Measurements from ENCODE around the gene EML3.
"Not testable (repeated sequence)": the region's sequence is repeated elsewhere in the genome, so short reads cannot be mapped to it uniquely, and the experiment has no call there.

Gene EML3

DNA sequence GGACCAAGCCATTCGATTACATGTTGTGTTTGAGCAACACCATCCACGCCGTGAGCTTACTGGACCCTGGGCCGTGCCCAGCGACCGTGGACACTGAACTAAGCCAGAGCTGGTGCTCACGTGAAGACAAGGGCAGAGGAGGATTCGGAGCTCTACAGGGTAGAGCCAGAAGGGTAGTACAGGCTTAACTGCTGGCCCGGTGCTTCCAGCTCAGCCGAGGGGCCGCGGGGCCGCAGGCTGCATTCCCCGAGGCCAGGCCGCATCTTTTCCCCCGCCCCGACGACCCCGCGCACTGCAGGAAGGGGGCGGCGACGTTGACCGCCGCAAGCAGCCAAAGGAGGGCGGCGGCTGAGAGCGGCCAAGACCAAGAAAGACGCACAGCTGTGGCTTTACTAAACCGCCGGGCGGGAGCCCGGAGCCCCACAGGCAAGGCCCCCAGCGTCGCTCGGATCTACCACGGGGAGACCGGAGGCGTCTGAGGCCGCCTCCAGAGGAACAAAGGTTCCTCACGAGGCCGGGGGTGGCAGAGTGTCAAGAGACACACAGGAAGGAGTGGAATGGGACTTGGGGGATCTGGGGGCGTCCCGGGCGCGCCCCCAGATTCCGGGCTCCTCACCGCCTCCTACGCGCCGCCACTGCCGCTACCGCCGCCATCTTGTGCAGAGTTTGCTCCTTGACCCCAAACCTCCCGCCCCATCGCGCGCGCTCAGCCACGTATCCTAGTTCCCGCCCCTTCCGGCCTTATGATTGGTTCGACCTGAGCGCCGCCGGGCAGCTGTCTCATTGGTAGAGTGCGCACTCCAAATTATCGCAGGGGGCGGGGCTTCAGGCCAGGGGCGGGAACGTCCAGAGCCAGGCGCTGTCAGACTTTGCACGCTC is 33.6 kb upstream of the EML3 start, which contains the start of gene GANAB:
TSS of gene GANAB (minus strand) at position 668 of the 879 bp plus-strand sequence. CDS start at position 654, 14 bp downstream.
- Histone ChIP-seq H3K9ac (ENCODE audit: low read length) (peak within 1 kb of the TSS; percentile 62), H3K27ac (ENCODE audit: low read depth, low read length) (peak within 1 kb of the TSS; percentile 66), H3K36me3 (ENCODE audit: insufficient read depth, low read length) (peaks cover 32% of the 10 kb centered on the region), H3K9me3 (ENCODE audit: low read length) (no peaks in the 10 kb centered on the region), H3K4me3 (ENCODE audit: low read depth in 1 of 2, low read length in 2 of 2) (peak within 1 kb of the TSS; percentile 71 to 80), H3K4me1 (ENCODE audit: insufficient read depth, low read length) (peaks cover 18% of the 10 kb centered on the region), H3K27me3 (ENCODE audit: control insufficient read depth in 1 of 2, insufficient read depth in 2 of 2, low read length in 2 of 2) (no peaks in the 10 kb centered on the region)

DNA sequence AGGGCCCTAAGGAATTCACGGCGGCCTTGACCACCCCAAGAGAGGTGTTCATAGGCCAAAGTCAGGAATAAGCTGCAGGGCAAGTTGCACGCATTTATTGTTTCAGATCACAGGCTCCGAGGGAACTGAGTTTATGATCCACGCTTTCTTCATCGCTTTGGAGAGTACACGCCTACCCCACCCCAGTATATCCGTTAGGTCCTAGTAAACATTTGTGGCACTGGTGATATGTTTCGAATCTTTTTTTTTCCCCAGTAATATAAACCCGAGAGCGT is 33.0 kb upstream of the EML3 start:
- peak overlapping the region; percentile 62 for H3K9ac ChIP-seq (ENCODE audit: low read length)
- H3K4me3 ChIP-seq (ENCODE audit: low read depth in 1 of 2, low read length in 2 of 2), result peak overlapping the region; percentile 71 to 80
- H3K27me3 ChIP-seq (ENCODE audit: control insufficient read depth in 1 of 2, insufficient read depth in 2 of 2, low read length in 2 of 2), result no peaks in the 10 kb centered on the region
- H3K9me3 ChIP-seq (ENCODE audit: low read length), result no peaks in the 10 kb centered on the region
- peak overlapping the region; percentile 64 for H3K27ac ChIP-seq (ENCODE audit: low read depth, low read length)
- peaks cover 18% of the 10 kb centered on the region for H3K4me1 ChIP-seq (ENCODE audit: insufficient read depth, low read length)
- peaks cover 32% of the 10 kb centered on the region for H3K36me3 ChIP-seq (ENCODE audit: insufficient read depth, low read length)

DNA sequence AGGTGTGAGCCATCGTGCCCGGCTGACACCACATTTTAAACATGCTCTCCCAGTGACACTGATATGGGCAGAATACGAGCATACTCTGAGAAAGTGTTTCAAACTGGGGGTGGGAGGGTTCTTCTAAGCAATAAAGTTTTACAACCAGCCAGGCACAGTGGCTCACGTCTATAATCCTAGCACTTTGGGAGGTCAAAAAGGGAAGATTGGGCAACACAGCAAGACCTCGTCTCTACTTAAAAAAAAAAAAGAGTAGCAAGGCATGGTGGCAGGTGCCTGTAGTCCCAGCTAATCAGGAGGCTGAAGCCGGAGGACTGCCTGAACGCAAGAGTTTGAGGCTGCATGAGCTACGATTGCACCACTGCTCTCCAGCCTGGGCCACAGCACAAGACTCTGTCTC is 31.6 kb upstream of the EML3 start:
- Histone ChIP-seq H3K9me3 (ENCODE audit: low read length) (no peaks in the 10 kb centered on the region), H3K4me1 (ENCODE audit: insufficient read depth, low read length) (peaks cover 18% of the 10 kb centered on the region), H3K36me3 (ENCODE audit: insufficient read depth, low read length) (peaks cover 34% of the 10 kb centered on the region), H3K27ac (ENCODE audit: low read depth, low read length) (no peak overlapping the region), H3K9ac (ENCODE audit: low read length) (no peak overlapping the region), H3K4me3 (ENCODE audit: low read depth in 1 of 2, low read length in 2 of 2) (no peak overlapping the region), H3K27me3 (ENCODE audit: control insufficient read depth in 1 of 2, insufficient read depth in 2 of 2, low read length in 2 of 2) (no peaks in the 10 kb centered on the region)

DNA sequence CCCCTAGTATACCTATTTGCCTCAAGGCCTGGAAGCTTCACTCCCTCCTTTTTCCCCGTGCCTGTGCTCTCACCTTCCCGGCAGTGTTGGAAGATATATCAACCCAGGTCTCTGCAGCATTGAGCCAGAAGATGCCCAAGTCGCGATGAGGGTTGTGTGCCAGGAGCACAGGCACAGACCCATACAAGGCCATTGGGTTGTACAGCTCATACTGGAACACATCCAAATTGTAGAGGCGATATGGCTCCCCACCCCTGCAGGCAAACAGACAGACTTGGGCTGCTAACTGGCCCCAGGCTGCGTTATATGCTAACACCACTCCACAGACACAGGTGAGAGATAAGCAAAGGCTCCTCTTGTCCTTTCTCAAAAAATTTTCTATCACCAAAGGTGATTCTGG is 19.9 kb upstream of the EML3 start:
- Histone ChIP-seq H3K4me1 (ENCODE audit: insufficient read depth, low read length) (peaks cover 8% of the 10 kb centered on the region), H3K36me3 (ENCODE audit: insufficient read depth, low read length) (peaks cover 69% of the 10 kb centered on the region), H3K4me3 (ENCODE audit: low read depth in 1 of 2, low read length in 2 of 2) (no peak overlapping the region), H3K27ac (ENCODE audit: low read depth, low read length) (no peak overlapping the region), H3K27me3 (ENCODE audit: control insufficient read depth in 1 of 2, insufficient read depth in 2 of 2, low read length in 2 of 2) (no peaks in the 10 kb centered on the region), H3K9me3 (ENCODE audit: low read length) (no peaks in the 10 kb centered on the region), H3K9ac (ENCODE audit: low read length) (no peak overlapping the region)

DNA sequence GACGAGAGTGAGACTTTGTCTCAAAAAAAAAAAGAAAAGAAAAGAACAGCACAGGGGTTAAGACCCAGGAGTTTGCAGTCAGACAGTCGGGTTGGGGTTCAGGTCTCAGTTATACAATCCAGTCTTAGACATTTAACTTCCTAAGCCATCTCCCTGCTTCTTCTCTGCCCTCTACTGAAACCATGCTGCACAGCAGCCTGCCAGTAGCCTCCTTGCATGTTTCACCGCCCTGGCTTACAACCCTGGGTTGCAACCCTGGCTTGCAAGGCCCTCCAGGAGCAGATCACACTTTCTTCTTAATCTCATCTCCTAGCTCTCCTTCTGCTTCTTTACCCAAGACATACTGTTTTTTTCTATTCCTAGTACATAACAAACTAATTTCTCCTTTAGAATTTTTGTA is 15.1 kb upstream of the EML3 start:
- Histone ChIP-seq H3K4me1 (ENCODE audit: insufficient read depth, low read length) (peaks cover 7% of the 10 kb centered on the region), H3K9ac (ENCODE audit: low read length) (no peak overlapping the region), H3K27ac (ENCODE audit: low read depth, low read length) (no peak overlapping the region), H3K27me3 (ENCODE audit: control insufficient read depth in 1 of 2, insufficient read depth in 2 of 2, low read length in 2 of 2) (no peaks in the 10 kb centered on the region), H3K4me3 (ENCODE audit: low read depth in 1 of 2, low read length in 2 of 2) (no peak overlapping the region), H3K36me3 (ENCODE audit: insufficient read depth, low read length) (peaks cover 72% of the 10 kb centered on the region), H3K9me3 (ENCODE audit: low read length) (no peaks in the 10 kb centered on the region)

DNA sequence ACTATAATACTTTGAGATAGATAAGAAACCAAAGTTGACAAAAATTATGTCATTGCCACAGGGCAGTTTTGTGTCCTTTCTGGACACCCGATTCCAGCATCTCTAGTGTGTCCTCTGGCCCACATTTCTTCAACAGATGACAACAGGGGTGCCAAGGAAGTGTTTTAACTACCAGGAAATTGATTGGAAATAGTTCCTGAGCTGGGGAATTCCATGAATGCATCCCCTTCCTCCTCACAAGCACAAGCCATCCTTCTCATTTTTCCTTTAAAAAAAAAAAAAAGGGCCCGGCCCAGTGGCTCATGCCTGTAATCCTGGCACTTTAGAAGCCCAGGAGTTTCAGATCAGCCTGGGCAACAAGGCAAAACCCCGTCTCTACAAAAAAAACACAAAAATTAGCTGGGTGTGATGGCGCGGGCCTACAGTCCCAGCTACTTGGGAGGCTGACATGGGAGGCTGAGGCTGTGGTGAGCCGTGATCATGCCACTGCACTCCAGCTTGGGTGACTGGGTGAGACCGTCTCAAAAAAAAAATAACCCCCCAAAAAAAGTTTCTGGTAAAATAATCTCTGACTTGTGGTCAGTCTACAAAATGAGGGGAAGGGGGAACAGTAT is 10.0 kb upstream of the EML3 start:
- no peaks in the 10 kb centered on the region for H3K27me3 ChIP-seq (ENCODE audit: control insufficient read depth in 1 of 2, insufficient read depth in 2 of 2, low read length in 2 of 2)
- peaks cover 16% of the 10 kb centered on the region for H3K4me1 ChIP-seq (ENCODE audit: insufficient read depth, low read length)
- H3K9me3 ChIP-seq (ENCODE audit: low read length), result no peaks in the 10 kb centered on the region
- peaks cover 27% of the 10 kb centered on the region for H3K36me3 ChIP-seq (ENCODE audit: insufficient read depth, low read length)
- peak overlapping the region; percentile 13 for H3K9ac ChIP-seq (ENCODE audit: low read length)
- H3K4me3 ChIP-seq (ENCODE audit: low read depth in 1 of 2, low read length in 2 of 2), result peak overlapping the region in 1 of 2 donors; percentile 73
- H3K27ac ChIP-seq (ENCODE audit: low read depth, low read length), result peak overlapping the region; percentile 88

DNA sequence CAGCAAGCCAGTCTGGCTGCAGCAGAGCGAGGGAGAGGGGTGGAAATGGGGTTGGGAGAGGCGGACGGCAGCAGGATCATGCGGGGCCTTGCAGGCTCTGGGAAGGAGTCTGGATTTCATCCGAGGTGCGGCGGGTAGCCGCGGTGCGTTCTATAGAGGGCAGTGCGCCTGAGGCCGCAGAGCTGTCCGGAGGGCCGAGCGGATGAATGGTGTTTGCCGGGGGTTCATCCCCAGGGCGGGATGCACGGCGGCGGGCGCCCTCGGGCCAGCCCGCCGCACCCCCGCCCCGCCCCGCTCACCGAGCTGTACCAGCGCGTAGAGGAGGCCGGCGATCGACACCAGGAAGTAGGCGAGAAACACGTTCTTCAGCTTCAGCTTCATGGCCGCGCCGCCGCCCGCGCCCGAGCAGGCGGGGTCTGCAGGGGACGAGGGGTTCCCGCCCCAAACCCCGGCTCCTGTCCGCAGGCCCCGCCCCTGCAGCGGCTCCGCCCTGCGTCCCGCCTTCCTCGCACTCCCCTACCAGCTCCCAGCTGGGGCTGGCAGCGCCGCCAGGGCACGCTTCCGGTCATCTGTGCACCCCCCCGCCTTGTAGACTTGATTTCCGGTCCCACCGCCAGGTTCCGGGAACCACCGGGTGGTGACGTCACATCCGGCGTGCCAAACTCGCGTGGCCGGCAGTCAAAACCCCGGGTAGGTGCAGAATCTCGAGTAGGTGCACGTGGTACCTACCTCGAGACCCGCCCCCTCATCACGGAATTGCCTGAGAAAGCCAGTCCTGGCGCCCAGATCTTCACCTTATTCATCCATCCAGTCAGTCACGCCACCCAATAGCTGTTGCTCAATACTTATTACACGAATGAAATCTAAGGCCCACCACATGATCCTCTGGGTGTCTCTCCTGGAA is 9.2 kb upstream of the EML3 start, which contains the start of gene B3GAT3:
TSS of gene B3GAT3 (minus strand) at position 420 of the 904 bp plus-strand sequence. CDS start at position 381, 39 bp downstream.
- peak within 1 kb of the TSS; percentile 88 for H3K27ac ChIP-seq (ENCODE audit: low read depth, low read length)
- peak within 1 kb of the TSS; percentile 73 to 76 for H3K4me3 ChIP-seq (ENCODE audit: low read depth in 1 of 2, low read length in 2 of 2)
- peak within 1 kb of the TSS; percentile 17 for H3K9ac ChIP-seq (ENCODE audit: low read length)
- H3K27me3 ChIP-seq (ENCODE audit: control insufficient read depth in 1 of 2, insufficient read depth in 2 of 2, low read length in 2 of 2), result no peaks in the 10 kb centered on the region
- H3K36me3 ChIP-seq (ENCODE audit: insufficient read depth, low read length), result peaks cover 21% of the 10 kb centered on the region
- no peaks in the 10 kb centered on the region for H3K9me3 ChIP-seq (ENCODE audit: low read length)
- peaks cover 16% of the 10 kb centered on the region for H3K4me1 ChIP-seq (ENCODE audit: insufficient read depth, low read length)

DNA sequence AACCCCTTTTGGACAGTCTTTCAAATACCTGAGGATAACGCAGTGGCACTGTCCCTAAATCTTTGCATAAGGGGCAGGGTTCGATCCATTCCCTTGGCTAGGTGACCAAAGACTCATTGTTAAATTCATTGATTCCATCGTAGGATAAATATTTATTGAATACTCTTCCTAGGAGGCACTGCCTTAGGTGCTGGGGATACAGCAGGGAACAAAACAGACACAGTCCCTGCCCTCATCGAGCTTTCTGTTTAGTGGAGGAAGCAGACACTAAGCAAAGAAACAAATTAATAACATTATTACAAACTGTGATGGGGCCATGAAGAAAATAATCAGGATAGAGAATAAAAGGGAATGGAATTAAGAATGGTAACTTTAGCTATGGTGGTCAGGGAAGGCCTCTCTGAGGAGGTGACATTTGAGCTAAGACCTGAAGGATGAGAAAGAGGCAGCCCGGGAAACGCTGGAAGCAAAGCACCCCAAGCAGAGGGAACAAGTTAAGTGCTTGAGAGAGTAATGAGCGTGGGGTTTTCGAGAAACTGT is 8.5 kb upstream of the EML3 start:
- no peaks in the 10 kb centered on the region for H3K27me3 ChIP-seq (ENCODE audit: control insufficient read depth in 1 of 2, insufficient read depth in 2 of 2, low read length in 2 of 2)
- peaks cover 21% of the 10 kb centered on the region for H3K36me3 ChIP-seq (ENCODE audit: insufficient read depth, low read length)
- H3K9ac ChIP-seq (ENCODE audit: low read length), result peak overlapping the region; percentile 17
- no peaks in the 10 kb centered on the region for H3K9me3 ChIP-seq (ENCODE audit: low read length)
- peak overlapping the region; percentile 73 to 76 for H3K4me3 ChIP-seq (ENCODE audit: low read depth in 1 of 2, low read length in 2 of 2)
- peaks cover 16% of the 10 kb centered on the region for H3K4me1 ChIP-seq (ENCODE audit: insufficient read depth, low read length)
- peak overlapping the region; percentile 88 for H3K27ac ChIP-seq (ENCODE audit: low read depth, low read length)

DNA sequence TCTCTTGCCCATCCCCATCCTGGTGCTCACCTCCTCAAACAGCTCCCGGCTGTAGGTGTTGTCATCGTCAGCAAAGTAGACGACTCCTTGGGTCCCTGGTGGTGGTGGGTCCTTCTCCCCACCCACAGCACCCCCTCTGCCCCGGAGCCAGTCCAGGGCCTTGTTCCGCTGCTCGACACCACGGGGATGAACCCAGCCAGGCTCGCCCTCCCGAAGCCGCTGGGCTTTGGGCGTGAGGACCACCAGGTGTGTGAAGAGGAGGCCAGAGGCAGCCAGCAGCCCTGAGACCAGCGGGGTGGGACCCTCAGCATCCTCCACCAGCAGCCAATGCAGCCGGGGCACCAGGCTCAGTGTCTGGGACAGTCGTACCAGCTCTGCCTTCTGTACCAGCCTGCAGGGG is 4.4 kb upstream of the EML3 start:
- not testable (repeated sequence) for H3K9me3 ChIP-seq (ENCODE audit: low read length); H3K27ac ChIP-seq (ENCODE audit: low read depth, low read length); H3K9ac ChIP-seq (ENCODE audit: low read length); H3K4me3 ChIP-seq (ENCODE audit: low read depth in 1 of 2, low read length in 2 of 2); H3K27me3 ChIP-seq (ENCODE audit: control insufficient read depth in 1 of 2, insufficient read depth in 2 of 2, low read length in 2 of 2)
- Histone ChIP-seq H3K4me1 (ENCODE audit: insufficient read depth, low read length) (peaks cover 20% of the 10 kb centered on the region), H3K36me3 (ENCODE audit: insufficient read depth, low read length) (peaks cover 16% of the 10 kb centered on the region)

DNA sequence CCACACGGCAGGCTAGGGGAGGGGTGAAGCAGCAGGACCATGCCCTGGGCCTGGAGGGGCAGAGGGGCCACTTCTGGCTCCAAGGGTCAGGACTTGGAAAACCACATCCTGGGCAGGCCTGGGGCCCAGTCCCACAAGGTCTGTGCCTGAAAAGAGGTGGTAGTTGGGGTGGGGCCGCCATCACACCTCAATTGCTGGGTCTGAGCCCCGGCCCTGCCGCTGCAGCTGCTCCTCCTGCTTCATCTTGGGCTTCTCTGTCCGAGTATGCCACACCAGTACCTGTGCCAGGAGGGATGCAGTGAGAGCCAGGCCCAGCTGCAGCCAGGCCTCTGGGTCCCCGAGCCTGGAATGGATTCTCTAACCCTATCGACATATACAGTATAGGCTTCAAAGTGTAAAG is 2.9 kb upstream of the EML3 start:
- Histone ChIP-seq H3K27me3 (ENCODE audit: control insufficient read depth in 1 of 2, insufficient read depth in 2 of 2, low read length in 2 of 2) (no peaks in the 10 kb centered on the region), H3K36me3 (ENCODE audit: insufficient read depth, low read length) (peaks cover 16% of the 10 kb centered on the region), H3K9ac (ENCODE audit: low read length) (no peak overlapping the region), H3K27ac (ENCODE audit: low read depth, low read length) (no peak overlapping the region), H3K4me1 (ENCODE audit: insufficient read depth, low read length) (peaks cover 25% of the 10 kb centered on the region), H3K9me3 (ENCODE audit: low read length) (no peaks in the 10 kb centered on the region), H3K4me3 (ENCODE audit: low read depth in 1 of 2, low read length in 2 of 2) (no peak overlapping the region)

DNA sequence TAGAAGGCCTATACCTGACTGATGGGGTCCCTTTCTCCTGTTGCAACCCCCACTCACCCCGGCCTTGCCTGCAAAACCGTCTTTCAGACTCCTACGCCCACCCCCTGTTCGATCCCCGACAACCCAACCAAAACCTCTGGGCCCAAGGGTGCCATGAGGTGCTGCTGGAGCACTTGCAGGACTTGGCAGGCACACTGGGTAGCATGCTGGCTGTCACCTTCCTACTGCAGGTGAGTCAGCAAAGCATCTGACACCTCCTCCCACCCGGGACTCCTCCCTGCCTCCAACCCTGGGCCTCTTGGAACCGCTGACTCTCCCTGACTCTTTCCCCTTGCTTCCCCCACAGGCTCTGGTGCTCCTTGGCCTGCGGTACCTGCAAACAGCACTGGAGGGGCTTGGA is 1.7 kb upstream of the EML3 start:
- Histone ChIP-seq H3K9ac (ENCODE audit: low read length) (no peak overlapping the region), H3K4me1 (ENCODE audit: insufficient read depth, low read length) (peaks cover 20% of the 10 kb centered on the region), H3K27me3 (ENCODE audit: control insufficient read depth in 1 of 2, insufficient read depth in 2 of 2, low read length in 2 of 2) (no peaks in the 10 kb centered on the region), H3K9me3 (ENCODE audit: low read length) (no peaks in the 10 kb centered on the region), H3K36me3 (ENCODE audit: insufficient read depth, low read length) (peaks cover 16% of the 10 kb centered on the region), H3K27ac (ENCODE audit: low read depth, low read length) (no peak overlapping the region), H3K4me3 (ENCODE audit: low read depth in 1 of 2, low read length in 2 of 2) (no peak overlapping the region)
